Activated T-cell treated with anti-CD3 and anti-CD28 coated beads for 1 hour (primary cell): ENCODE data around the gene SHQ1.
"Not testable (repeated sequence)": the region's sequence is repeated elsewhere in the genome, so short reads cannot be mapped to it uniquely, and the experiment has no call there.

Experiments
- DNase-seq: peaks from one replicate; pipeline ENCODE4 v3.0.0-alpha.2; 2020; ENCODE audit warnings: low read depth

Gene SHQ1

GRCh38 chr3:72714135-72714534 is 134.1 kb downstream of the SHQ1 start:
- DNase-seq = not testable (repeated sequence)

- not testable (repeated sequence) for DNase-seq
Measured at GRCh38 chr3:72710471-72710870, 137.8 kb downstream of the SHQ1 start.

GRCh38 chr3:72708441-72708840 is 139.8 kb downstream of the SHQ1 start:
- no peak for DNase-seq

- DNase-seq = no peak
Measured at GRCh38 chr3:72702997-72703396, 145.2 kb downstream of the SHQ1 start.

GRCh38 chr3:72702390-72702789 is 145.9 kb downstream of the SHQ1 start:
- no peak for DNase-seq

GRCh38 chr3:72700106-72700505 is 148.1 kb downstream of the SHQ1 start:
- DNase-seq = no peak

GRCh38 chr3:72699631-72700030 is 148.6 kb downstream of the SHQ1 start:
- DNase-seq = no peak
